GM19328 (cell line): ENCODE data around the gene CLPSL1.

Source experiments
- ATAC-seq: cut with Tn5 transposase; IDR thresholded peaks from one replicate; pipeline ENCODE4 v1.9.1; 2021; ENCODE audit warnings: mild to moderate bottlenecking, moderate library complexity; ENCODE audit not compliant: unreplicated experiment

The CLPSL1 gene

DNA sequence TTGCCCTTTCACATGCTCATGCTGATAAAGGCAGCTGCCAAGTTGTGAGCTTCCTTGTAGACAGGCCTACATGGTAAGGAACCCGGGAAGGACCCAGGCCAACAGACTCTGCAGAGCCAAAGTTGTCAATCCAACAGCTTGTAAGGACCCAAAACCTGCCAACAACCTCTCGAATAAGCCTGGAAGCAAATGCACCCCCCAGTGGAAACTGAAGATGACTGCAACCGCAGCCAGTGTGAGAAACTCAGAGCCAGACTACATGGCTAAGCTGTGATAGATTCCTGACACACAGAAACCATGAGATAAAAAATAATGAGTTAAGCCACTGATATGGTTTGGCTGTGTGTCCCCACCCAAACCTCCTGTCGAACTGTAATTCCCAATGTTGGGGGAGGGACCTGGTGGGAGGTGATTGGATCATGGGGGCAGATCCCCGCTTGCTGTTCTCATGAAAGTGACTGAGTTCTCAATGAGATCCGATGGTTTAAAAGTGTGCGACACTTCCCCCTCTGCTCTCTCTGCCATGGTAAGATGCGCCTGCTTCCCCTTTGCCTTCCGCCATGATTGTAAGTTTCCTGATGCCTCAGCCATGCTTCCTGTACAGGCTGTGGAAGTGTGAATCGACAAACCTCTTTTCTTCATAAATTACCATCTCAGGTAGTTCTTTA, 23.2 kb upstream of the CLPSL1 start:
- ATAC-seq: no peak

DNA sequence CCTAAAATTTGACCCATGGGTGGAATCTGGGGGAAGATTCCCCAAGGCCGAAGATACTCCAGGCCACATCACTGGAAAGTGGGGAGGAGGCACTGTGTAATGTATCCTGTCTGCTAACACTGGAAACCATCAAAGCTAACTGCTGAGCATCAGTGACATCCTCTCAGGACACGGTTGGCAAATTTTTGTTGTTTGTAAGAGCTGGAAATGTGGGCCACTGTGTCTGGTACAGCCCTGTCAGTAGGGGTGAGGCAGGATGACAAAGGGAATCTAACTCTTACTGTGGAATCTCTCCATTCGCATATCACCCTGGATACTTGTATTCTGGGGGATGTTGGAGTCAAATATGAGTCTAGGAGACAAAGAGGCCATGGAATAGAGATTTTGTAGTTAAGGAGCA, 21.4 kb upstream of the CLPSL1 start:
- no peak for ATAC-seq

- no peak for ATAC-seq
These were observed 15.1 kb upstream of the CLPSL1 start for GRCh38 chr6:35765739-35766138.

DNA sequence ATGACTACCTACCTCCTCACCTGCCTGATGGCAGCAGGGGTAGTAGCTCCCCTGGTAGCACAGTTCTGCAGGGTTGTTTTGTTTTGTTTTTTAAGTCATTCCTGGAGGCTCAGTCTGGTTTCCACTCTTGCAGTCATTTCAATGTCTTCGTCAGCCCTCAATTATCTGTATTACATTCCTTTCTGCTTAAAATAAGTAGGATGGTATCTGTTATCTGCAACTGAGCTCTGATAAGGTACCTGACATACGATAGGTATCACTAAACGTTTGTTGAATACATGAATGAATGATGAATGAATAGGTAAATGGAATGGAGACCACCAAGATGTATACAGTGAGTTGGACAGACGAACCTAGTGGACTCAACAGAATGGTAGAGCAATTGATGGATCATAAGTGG, 11.6 kb upstream of the CLPSL1 start:
- no peak for ATAC-seq

DNA sequence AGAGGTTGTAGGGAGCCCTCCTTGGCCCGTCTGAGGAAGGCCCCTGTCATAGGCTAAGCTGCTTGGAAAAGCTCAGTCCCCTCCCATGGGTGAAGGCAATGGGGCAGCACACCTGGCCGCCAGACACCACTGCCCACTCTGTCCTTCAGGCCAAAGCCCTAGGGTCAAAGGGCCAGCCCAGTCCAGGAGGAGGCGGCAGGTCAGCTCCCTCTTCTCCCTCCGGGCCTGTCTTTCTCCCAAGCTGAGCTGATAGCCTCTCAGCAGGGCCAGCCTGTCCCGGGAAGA, 9.5 kb upstream of the CLPSL1 start:
- no peak for ATAC-seq

- no peak for ATAC-seq
These were observed 6.6 kb upstream of the CLPSL1 start for GRCh38 chr6:35774116-35774794.

DNA sequence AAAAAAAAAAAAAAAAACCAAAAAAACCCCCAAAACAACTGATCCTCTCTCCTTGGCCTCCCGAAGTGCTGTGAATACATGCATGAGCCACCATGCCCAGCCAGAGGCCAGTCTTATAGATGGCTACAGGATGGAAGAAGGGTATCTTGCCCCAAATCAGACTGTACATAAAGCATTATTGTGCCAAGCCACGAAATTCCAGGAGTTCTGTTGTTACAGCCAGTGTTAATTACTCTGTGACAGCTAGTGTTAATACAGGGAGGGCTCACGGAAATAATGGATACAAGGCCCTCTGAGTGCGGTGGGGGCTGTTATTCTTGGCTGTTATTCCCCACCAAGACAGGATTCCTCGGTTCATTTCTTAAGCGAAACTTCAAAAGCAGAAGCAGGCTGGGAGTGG, 5.8 kb upstream of the CLPSL1 start:
- no peak for ATAC-seq

GRCh38 chr6:35776364-35777215, 4.2 kb upstream of the CLPSL1 start, which contains the start of gene CLPSL2:
TSS of gene CLPSL2 (plus strand) at chr6:35776598. CDS start at chr6:35776619, 21 bp downstream.
- no peak for ATAC-seq

GRCh38 chr6:35777356-35778102, 3.3 kb upstream of the CLPSL1 start:
- ATAC-seq: no peak

DNA sequence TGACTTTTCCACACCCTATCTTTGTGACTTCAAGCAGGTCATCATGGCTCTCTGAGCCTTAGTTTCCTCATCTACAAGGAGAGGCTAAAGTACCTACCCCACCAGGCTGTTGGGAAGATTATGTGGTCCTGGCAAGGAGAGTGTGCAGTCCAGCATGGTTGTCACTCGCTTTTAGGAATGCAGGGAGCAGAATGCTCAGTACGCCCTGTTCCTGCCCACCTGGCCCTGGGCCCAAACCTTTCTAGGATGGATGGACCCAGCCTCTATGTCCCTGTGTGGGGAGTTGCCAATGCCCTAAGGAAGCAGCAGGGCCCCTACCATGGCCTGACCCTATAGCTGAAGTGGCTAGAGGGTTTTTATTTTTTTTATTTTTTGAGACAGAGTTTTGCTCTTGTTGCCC, 2.4 kb upstream of the CLPSL1 start:
- ATAC-seq: no peak

DNA sequence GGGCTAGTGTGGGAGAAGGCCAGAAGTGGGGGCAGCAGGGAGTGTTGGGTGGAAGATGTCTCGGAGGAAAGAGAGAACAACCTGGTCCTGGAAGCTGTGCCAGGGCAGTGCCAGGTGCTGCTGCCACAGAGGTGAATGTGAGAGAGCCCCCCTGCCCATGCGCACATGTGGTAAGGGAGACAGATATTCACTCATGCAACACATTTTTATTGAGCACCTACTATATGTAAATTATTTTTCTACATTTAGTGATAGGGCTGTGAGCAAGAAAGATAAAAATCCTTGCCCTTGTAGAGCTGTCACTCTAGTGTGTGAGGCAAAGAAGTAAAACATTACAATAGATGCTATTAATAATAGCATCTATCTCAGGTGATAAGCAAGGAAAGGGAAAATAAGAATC, 471 bp downstream of the CLPSL1 start:
- ATAC-seq: no peak

DNA sequence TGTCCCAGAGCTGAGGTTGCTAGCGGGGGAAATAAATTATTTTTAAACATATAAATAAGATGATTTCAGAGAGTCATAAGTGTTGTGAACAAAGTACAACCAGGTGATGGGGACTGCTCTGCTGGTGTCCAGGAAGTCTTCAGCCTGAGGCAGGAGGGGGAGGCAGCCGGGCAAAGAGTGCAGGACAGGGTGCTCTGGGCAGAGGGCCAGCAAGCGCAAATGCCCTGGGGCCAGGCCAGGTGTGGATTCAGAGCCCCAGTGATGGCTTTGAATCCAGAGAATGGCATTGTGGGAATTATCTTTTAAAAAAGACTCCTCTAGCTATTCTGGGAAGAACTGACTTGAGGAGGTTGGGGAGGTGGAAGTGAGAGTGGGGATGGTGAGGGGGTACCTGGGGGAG, 1.6 kb downstream of the CLPSL1 start:
- ATAC-seq: no peak

- ATAC-seq: no peak
These were observed 3.4 kb downstream of the CLPSL1 start for GRCh38 chr6:35784200-35784599.

GRCh38 chr6:35786272-35786671, 5.5 kb downstream of the CLPSL1 start:
- ATAC-seq: no peak

GRCh38 chr6:35786810-35787209, 6.0 kb downstream of the CLPSL1 start:
- no peak for ATAC-seq

DNA sequence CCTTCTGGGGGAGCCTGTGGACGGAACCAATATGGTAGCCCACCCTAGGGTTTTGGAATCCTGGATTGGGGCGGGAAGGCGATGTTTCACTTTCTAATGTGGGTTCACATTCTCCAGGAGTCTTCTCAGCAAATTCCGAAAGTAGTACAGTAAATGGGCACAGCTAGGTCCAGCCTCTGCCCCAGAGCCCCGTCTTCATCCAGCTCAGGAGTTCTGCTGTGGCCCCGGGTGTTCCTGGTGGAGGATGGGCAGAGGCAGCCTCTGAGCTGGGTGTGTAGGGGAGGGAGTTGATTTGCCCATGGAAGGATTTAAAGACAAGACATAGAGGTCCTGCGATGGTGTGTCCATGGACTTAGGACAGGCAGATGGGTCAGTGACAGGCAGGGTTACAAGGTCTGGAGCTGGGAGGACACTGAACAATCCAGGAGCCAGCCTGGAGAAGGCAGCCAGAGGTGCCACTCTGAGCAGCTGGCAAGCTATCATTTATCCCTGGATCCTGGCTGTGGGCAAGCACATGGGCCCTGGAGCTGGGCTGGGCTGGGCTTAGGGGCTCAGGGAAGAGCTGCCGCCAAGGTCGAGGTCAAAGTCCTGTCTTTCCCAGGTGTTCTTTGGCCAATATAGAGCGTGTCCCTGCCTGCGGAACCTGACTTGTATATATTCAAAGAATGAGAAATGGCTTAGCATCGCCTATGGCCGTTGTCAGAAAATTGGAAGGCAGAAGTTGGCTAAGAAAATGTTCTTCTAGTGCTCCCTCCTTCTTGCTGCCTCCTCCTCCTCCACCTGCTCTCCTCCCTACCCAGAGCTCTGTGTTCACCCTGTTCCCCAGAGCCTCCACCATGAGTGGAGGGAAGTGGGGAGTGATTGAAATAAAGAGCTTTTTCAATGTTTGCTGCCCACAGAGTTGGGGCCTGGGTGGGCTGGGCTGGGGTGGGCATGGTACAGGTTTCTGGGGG, 6.7 kb downstream of the CLPSL1 start:
- no peak for ATAC-seq

DNA sequence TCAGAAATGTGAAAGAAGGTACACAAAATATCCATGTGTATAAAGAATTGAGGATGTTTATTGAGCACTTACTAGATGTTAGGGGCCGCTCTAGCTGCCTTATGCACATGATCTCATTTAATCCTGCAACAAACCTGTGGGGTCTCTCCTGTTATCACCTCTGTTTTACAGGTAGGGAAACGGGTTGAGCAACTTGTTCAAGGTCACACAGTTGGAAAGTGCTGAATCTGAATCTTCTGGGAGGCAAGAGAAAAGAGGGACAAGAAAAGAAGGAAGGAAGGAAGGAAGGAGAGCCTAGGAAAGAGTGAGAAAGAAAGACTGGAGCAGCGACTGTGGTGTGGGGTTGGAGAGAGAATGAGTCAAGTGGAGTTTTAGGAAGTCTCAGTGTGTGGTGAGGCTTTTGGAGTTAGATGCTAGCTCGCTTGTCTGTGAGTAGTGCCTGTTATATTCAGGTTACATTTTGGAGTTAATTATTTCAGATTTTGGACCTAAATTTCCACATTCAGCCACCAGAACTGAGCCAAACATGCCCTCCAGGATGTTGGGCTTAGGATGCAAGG, 7.7 kb downstream of the CLPSL1 start:
- ATAC-seq: no peak

DNA sequence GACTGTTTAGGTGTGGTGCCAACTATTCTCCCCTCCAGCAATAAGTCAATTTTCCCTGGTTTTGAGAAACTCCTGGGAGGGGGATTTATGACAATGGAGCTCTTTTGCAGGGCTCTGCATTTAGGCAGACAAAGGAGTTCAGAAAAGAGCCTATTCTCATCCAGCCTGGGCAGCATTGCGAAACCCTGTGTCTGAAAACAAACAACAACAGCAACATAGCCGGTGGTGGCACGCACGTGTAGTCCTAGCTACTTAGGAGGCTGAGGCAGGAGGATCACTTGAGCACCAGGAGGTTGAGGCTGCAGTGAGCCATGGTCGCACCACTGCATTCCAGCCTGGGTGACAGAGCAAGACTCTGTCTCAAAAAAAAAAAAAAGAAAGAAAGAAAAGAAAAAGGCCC, 9.9 kb downstream of the CLPSL1 start:
- ATAC-seq: no peak

DNA sequence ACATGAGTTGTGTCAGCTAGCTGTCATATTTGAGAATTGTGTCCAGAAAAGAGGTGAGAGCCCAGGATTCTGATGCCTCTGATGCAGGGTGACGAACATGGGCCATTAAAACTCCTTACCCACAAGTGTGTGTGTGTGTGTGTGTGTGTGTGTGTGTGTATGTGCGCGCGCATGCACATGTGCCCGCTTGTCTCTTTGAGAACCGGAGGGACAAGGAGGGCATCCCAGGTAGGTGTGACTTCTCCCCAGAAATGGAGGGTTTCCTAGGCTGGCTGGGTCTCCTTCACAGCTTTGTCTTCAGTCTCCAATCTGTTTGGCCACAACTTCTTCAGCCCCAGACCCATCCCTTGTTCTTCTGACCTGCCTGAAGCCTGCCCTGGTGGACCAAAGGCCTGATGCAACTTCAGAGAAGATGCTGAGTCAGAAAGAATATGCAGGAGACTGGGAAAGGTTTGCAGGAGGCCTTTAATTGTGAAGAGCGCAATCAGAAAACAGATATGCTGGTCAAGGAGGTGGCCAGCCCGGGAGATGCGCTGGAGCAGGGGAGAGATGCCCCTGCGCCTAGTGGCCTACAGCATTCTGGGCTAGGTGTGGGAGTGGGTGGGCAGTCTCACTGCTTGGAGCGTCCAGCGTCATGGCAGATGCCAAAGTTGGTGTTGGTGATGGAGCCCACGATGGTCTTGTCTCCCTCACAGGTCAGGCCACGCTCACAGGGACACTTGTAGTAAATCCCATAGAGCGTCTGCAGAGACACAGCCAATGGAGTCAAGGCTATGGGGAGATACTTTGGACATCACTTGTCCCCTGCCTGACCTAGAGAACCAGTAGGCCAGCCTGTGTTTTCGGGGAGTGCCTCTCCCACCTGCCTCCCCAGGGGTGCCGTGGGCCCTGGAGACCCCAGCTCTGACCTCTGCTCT, 14.0 kb downstream of the CLPSL1 start:
- no peak for ATAC-seq
